Endothelial cell of umbilical vein (primary cell): ENCODE measurements around the gene NFIA. TPM values are rescaled to one million over a fixed set of nuclear protein-coding genes. Genes with fewer than 3 reads are reported as not detected.

Experiments
- BruUV-seq: library from RNA; stranded (reverse); fragments of 400-500 nt; replicated peaks from 2 replicates; lab custom pipeline; 2021; lab: Mats Ljungman, UMichigan
- CTCF ChIA-PET: fragments of 300-600, 350-600 bp; sonication (Branson Sonifier 250); formaldehyde crosslinking; loops from one replicate; lab custom pipeline; 2021; ENCODE audit warnings: antibody characterized with exemption, inconsistent platforms; lab: Charles Lee
- POLR2A ChIA-PET: fragments of 300-600, 350-600 bp; sonication (Branson Sonifier 250); formaldehyde crosslinking; loops from one replicate; lab custom pipeline; 2021; ENCODE audit warnings: antibody characterized with exemption, inconsistent platforms; lab: Charles Lee
- DNase-seq: peaks from one replicate; pipeline ENCODE4 v3.0.0-alpha.2; 2011; ENCODE audit warnings: low read depth, low spot score
- FAIRE-seq: peaks from 2 replicates; lab custom pipeline; 2011; peaks lifted over from hg19 to GRCh38; lab: Jason Lieb, UNC
- H2AFZ ChIP-seq: 2 replicates; pipeline ENCODE4 v1.6.0; 2012; ENCODE audit warnings: low read depth, low read length, control low read depth, inconsistent platforms
- H3K27ac ChIP-seq: 2 replicates; pipeline ENCODE4 v1.5.1; 2011; ENCODE audit warnings: low read depth, mild to moderate bottlenecking, control low read depth, low read length, moderate library complexity; ENCODE audit not compliant: insufficient read depth
- H3K27me3 ChIP-seq, 2 experiments: 2 replicates each; pipeline versions ENCODE4 v1.6.0 to v1.6.1; 2011; ENCODE audit warnings: low read length in 2 of 2, mixed read lengths in 1 of 2; ENCODE audit not compliant: control insufficient read depth in 2 of 2, insufficient read depth in 2 of 2
- H3K36me3 ChIP-seq, 2 experiments: 2 replicates in 1 of 2; 3 replicates in 1 of 2; pipeline ENCODE4 v1.5.1; 2011; ENCODE audit warnings: low read length in 2 of 2, mild to moderate bottlenecking in 1 of 2, moderate library complexity in 1 of 2; ENCODE audit not compliant: control insufficient read depth in 2 of 2, insufficient read depth in 2 of 2; ENCODE audit errors: extremely low read depth in 1 of 2
- H3K4me1 ChIP-seq: 3 replicates; pipeline ENCODE4 v1.5.1; 2011; ENCODE audit warnings: mild to moderate bottlenecking, low read length; ENCODE audit not compliant: control insufficient read depth, insufficient read depth; ENCODE audit errors: extremely low read depth
- H3K4me2 ChIP-seq: 2 replicates; pipeline ENCODE4 v1.6.1; 2011; ENCODE audit warnings: low read length, control low read depth, mixed read lengths; ENCODE audit not compliant: insufficient read depth
- H3K4me3 ChIP-seq, 3 experiments: fragments of 200-600 bp in 1 of 3; sonication (generic), shearing (Covaris generic) in 1 of 3; replicated peaks in 1 of 3; 2 replicates each; pipeline ENCODE4 v1.5.1; 2011 to 2016; ENCODE audit warnings: control low read depth in 3 of 3, low read length in 3 of 3, mild to moderate bottlenecking in 2 of 3, inconsistent platforms in 1 of 3, low read depth in 1 of 3, moderate library complexity in 1 of 3; ENCODE audit not compliant: insufficient read depth in 1 of 3
- H3K79me2 ChIP-seq: 2 replicates; pipeline ENCODE4 v1.6.0; 2012; ENCODE audit warnings: low read length, inconsistent platforms; ENCODE audit not compliant: control insufficient read depth, insufficient read depth
- H3K9ac ChIP-seq: replicated peaks from 2 replicates; pipeline ENCODE3; 2011; ENCODE audit warnings: low read length, control low read depth; ENCODE audit not compliant: insufficient read depth; ENCODE audit errors: extremely low read depth
- H3K9me1 ChIP-seq: replicated peaks from 3 replicates; pipeline ENCODE4 v1.6.0; 2011; ENCODE audit warnings: mild to moderate bottlenecking, low read length; ENCODE audit not compliant: control insufficient read depth, insufficient read depth; ENCODE audit errors: extremely low read depth
- H3K9me3 ChIP-seq: replicated peaks from 2 replicates; pipeline ENCODE4 v1.5.1; 2012; ENCODE audit warnings: low read length, inconsistent platforms; ENCODE audit not compliant: control insufficient read depth, insufficient read depth
- H4K20me1 ChIP-seq: replicated peaks from 2 replicates; pipeline ENCODE3; 2011; ENCODE audit warnings: mild to moderate bottlenecking, low read length; ENCODE audit not compliant: control insufficient read depth, insufficient read depth; ENCODE audit errors: extremely low read depth
- EZH2 ChIP-seq: IDR thresholded peaks from 2 replicates; pipeline ENCODE4 v1.6.1; 2012; ENCODE audit warnings: borderline replicate concordance, low read depth, mild to moderate bottlenecking, moderate library complexity, low read length, inconsistent platforms; ENCODE audit not compliant: severe bottlenecking
- FOS ChIP-seq: IDR thresholded peaks from 2 replicates; pipeline ENCODE4 v1.6.1; 2011; ENCODE audit warnings: mild to moderate bottlenecking, low read length, moderate library complexity, borderline replicate concordance; ENCODE audit not compliant: insufficient read depth
- GATA2 ChIP-seq: IDR thresholded peaks from 2 replicates; pipeline ENCODE4 v1.7.0; 2011; ENCODE audit warnings: low read depth, mild to moderate bottlenecking, moderate library complexity, mixed read lengths, low read length; ENCODE audit not compliant: insufficient read length, insufficient read depth
- JUN ChIP-seq: IDR thresholded peaks from 2 replicates; pipeline ENCODE4 v1.6.1; 2011; ENCODE audit warnings: borderline replicate concordance, low read depth; ENCODE audit not compliant: insufficient read length, insufficient read depth
- MYC ChIP-seq: IDR thresholded peaks from one replicate; pipeline ENCODE4 v1.6.1; 2011; ENCODE audit warnings: mild to moderate bottlenecking, low read depth, low read length
- POLR2A ChIP-seq: IDR thresholded peaks from 2 replicates; pipeline ENCODE4 v1.6.1; 2012; ENCODE audit warnings: low read depth, mild to moderate bottlenecking, control low read depth, low read length
- POLR2AphosphoS5 ChIP-seq: IDR thresholded peaks from 2 replicates; pipeline ENCODE4 v1.6.1; 2012; ENCODE audit warnings: low read depth, mild to moderate bottlenecking, control low read depth, low read length, moderate library complexity; ENCODE audit not compliant: insufficient read depth
- dilution Hi-C: fragments of 300-500 bp; cut with MboI; formaldehyde crosslinking; loops from one replicate; pipeline ENCODE4 v1.15.0; 2019; ENCODE audit warnings: low sequenced_read_pairs; ENCODE audit not compliant: extremely low pct_ligation_motif_present
- intact Hi-C: fragments of 100-400 bp; cut with micrococcal nuclease; formaldehyde crosslinking; loops from one replicate; pipeline ENCODE4 v1.10.0; 2022
- polyA plus RNA-seq, 4 experiments: library from polyadenylated mRNA; depleted of rRNA in 3 of 4; stranded (reverse) in 3 of 4; unstranded in 1 of 4; fragments of >200 nt; gene quantifications; 2 replicates each; pipeline versions ENCODE4 v1.2.1 to v1.2.3, GENCODE V29; 2011 to 2012; ENCODE audit warnings: missing spikeins in 1 of 4
- total RNA-seq: library from RNA; stranded (reverse); gene quantifications from 2 replicates; pipeline ENCODE4 v1.2.3, GENCODE V29; 2021
- TF ChIP-seq, protein P1 (sequence below), 2 donors: IDR thresholded peaks; 1 replicate in 1 of 2; 2 replicates in 1 of 2; pipeline ENCODE4 v1.5.1; 2011; ENCODE audit warnings: low read length in 2 of 2, mild to moderate bottlenecking in 2 of 2, moderate library complexity in 2 of 2, control low read depth in 1 of 2, inconsistent platforms in 1 of 2, low read depth in 1 of 2; ENCODE audit not compliant: insufficient read depth in 1 of 2; ENCODE audit errors: extremely low read depth in 1 of 2
- TF ChIP-seq, protein P2 (sequence below): IDR thresholded peaks from 2 replicates; pipeline ENCODE4 v1.6.1; 2011; ENCODE audit not compliant: insufficient read depth, insufficient read length

The NFIA gene
- total and polyA plus RNA-seq, 2 donors (not counting 3 experiments of a cell fraction or from before 2014, with no cell fraction given), result 25.5 to 47.0 TPM

DNA sequence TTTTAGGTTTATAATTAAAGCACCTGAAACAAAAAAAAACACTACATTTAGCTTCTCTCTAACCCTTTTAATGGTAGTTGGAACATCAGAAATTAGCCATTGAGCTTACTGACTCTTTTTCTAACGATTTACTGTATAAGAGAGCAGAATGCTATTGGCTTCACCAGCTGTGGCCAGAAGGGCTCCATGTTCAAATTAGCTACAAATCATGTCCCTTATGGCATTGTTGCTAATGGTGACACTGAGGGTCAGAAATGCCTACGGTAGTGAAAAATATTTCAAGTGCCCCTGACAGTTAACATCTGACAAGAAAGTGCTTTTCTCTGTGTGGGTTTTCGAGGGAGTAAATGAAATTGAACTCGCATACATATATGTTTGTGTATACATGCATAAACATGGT, 232.7 kb downstream of the NFIA start:
- H3K27ac ChIP-seq, result no peak overlapping the region
- no peaks in the 10 kb centered on the region for H3K9me3 ChIP-seq
- ChIA-PET CTCF (no interaction called here), POLR2A (no interaction called here)
- BruUV-seq, result no TSS peak
- H3K4me1 ChIP-seq, result peaks cover 15% of the 10 kb centered on the region
- H3K9ac ChIP-seq, result no peak overlapping the region
- DNase-seq, result no peak
- no peaks in the 10 kb centered on the region for H3K79me2 ChIP-seq
- no peaks in the 10 kb centered on the region for H3K9me1 ChIP-seq
- H3K4me2 ChIP-seq, result no peak overlapping the region
- no peaks in the 10 kb centered on the region for H3K36me3 ChIP-seq
- TF ChIP-seq, protein P1, sequence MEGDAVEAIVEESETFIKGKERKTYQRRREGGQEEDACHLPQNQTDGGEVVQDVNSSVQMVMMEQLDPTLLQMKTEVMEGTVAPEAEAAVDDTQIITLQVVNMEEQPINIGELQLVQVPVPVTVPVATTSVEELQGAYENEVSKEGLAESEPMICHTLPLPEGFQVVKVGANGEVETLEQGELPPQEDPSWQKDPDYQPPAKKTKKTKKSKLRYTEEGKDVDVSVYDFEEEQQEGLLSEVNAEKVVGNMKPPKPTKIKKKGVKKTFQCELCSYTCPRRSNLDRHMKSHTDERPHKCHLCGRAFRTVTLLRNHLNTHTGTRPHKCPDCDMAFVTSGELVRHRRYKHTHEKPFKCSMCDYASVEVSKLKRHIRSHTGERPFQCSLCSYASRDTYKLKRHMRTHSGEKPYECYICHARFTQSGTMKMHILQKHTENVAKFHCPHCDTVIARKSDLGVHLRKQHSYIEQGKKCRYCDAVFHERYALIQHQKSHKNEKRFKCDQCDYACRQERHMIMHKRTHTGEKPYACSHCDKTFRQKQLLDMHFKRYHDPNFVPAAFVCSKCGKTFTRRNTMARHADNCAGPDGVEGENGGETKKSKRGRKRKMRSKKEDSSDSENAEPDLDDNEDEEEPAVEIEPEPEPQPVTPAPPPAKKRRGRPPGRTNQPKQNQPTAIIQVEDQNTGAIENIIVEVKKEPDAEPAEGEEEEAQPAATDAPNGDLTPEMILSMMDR (IDR thresholded peaks at IDR 0.05; ENCODE audit: extremely low read depth in 1 of 2, insufficient read depth in 1 of 2, low read depth in 1 of 2, low read length in 2 of 2), result no peak
- TF ChIP-seq POLR2AphosphoS5 (no peak), EZH2 (no peak), FOS (no peak), GATA2 (no peak), JUN (no peak), MYC (no peak), POLR2A (no peak)
- TF ChIP-seq, protein P2, sequence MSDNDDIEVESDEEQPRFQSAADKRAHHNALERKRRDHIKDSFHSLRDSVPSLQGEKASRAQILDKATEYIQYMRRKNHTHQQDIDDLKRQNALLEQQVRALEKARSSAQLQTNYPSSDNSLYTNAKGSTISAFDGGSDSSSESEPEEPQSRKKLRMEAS, result no peak
- no peaks in the 10 kb centered on the region for H4K20me1 ChIP-seq
- no peak overlapping the region for H3K4me3 ChIP-seq
- no peak overlapping the region for H2AFZ ChIP-seq
- H3K27me3 ChIP-seq, result no peaks in the 10 kb centered on the region
- FAIRE-seq, result no peak
- dilution Hi-C loops, result no loop called here
- intact Hi-C loops, result loop anchor here (5.0 kb wide), 1 partner anchor 233 kb away; the partner anchor contains the start of gene NFIA
